NCI-H1105 (cell line): ENCODE results near the gene CYP2B6.
"Not testable (repeated sequence)": the region's sequence is repeated elsewhere in the genome, so short reads cannot be mapped to it uniquely, and the experiment has no call there.

Experiments used
- DNase-seq: peaks from one replicate; lab custom pipeline; 2025; lab: John Stamatoyannopoulos, UW

Gene CYP2B6

DNA sequence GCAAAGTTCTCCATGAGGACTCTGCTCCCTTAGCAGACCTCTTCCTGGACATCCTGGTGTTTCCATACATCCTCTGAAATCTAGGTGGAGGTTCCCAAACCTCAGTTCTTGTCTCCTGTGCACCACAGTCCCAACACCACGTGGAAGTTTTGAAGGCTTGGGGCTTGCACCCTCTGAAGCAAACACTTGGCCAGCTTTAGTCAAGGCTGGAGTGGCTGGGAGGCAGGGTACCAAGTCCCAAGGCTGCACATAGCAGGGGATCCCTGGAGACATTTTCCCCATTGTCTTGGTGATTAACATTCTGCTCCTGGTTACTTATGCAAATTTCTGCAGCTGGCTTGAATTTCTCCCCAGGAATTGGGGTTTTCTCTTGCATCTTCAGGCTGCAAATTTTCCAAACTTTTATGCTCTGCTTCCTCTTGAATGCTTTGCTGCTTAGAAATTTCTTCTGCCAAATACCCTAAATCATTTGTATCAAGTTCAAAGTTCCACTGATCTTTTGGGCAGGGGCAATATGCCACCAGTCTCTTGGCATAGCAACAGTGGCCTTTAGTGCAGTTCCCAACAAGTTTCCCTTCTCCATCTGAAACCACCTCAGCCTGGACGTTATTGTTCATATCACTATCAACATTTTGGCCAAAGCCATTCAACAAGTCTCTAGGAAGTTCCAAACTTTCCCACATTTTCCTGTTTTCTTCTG is 10.2 kb upstream of the CYP2B6 start:
- DNase-seq: not testable (repeated sequence)

DNA sequence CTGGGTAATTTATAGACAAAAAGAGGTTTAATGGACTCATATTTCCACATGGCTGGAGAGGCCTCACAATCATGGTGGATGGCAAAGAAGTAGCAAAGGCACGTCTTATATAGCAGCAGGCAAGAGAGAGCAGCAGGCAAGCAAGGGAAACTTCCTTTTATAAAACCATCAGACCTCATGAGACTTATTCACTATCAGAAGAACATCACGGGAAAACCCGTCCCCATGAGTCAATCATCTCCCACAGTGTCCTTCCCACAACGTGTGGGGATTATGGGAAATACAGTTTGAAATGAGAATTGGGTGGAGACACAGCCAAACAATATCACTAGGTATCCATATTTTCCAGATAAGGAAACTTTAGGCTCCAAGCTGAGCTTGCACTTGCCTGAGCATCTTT is 9.5 kb upstream of the CYP2B6 start:
- no peak for DNase-seq

DNA sequence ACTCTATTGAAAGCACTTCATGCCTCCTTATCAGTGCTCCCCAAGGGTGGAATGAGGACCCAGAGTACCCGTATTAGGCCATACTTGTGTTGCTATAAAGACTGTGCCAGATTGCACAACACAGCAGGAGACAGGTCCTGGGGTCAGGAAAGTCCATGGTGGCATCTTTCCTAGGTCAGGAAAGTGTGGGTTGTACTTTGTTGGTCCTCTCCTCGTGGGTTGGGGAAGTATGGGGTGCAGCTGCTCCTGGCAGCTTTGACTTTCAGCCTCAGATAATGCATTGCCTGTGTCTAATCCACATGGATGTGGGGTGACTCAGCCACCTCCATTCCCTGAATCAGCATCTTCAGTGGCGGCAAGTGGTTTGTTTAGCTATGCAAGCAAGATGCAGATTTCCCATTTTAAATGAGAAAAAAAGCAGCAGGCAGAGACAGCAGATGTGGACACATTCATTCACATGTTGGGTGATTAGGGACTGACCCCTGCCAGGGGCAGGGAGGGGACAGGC is 8.4 kb upstream of the CYP2B6 start:
- no peak for DNase-seq

DNA sequence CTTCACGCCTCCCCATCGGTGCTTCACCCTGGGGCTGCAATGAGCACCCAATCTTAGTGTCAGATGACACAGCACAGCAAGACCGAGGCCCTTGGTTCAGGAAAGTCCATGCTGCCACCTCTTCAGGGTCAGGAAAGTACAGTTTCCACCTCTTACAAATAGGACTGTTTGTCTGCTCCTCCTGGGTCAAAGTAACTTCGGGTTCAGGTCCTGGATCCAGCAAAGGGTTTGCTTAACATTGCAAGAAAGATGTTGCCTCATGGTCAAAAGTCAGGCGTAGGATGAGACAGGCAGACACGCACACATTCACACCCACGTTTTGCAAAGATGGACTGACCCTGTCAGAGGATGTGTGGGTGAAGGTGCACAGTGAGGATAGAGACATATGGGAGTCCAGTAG is 1.6 kb upstream of the CYP2B6 start:
- no peak for DNase-seq

DNA sequence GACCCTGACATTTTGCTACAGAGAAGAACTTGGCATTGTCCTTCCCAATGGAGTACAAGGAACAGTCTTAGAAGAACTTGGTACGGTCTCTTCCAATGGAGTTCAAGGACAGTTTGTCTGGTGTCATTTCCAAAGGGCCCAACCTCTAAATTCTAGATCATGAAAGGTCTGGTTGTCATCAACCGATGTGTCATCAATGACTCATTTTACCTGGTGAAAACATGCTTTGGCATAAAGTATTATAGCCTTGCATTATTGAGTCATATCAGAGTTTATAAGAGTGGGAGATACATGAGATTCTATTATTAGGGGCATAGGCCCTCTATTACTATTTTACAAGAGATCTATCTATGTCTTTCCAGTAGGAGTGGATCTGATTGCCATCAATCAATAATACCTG is 4.3 kb downstream of the CYP2B6 start:
- DNase-seq: no peak

DNA sequence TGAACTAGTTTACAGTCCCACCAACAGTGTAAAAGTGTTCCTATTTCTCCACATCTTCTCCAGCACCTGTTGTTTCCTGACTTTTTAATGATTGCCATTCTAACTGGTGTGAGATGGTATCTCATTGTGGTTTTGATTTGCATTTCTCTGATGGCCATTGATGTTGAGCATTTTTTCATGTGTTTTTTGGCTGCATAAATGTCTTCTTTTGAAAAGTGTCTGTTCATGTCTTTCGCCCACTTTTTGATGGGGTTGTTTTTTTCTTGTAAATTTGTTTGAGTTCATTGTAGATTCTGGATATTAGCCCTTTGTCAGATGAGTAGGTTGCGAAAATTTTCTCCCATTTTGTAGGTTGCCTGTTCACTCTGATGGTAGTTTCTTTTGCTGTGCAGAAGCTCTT is 7.9 kb downstream of the CYP2B6 start:
- not testable (repeated sequence) for DNase-seq

DNA sequence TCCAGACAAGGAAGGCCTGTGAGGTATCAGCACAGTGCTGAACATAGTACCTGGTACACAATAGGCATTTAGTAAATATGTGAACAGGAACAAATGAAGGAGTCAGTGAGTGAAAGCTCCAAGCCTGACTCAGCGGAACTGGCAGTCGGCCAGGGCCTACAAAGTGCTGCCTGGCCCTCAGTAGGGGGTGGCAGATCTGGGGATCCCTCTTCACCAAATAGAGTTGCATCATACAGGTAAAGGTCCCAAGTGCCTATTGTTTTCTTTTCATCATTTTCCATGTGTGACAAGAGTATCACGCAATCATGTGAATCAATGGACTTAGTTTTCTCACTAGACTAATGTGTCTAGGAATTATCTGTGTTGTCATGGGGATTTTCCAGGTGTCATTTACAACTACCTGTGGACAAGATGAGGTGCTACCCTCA is 9.2 kb downstream of the CYP2B6 start:
- DNase-seq: no peak

DNA sequence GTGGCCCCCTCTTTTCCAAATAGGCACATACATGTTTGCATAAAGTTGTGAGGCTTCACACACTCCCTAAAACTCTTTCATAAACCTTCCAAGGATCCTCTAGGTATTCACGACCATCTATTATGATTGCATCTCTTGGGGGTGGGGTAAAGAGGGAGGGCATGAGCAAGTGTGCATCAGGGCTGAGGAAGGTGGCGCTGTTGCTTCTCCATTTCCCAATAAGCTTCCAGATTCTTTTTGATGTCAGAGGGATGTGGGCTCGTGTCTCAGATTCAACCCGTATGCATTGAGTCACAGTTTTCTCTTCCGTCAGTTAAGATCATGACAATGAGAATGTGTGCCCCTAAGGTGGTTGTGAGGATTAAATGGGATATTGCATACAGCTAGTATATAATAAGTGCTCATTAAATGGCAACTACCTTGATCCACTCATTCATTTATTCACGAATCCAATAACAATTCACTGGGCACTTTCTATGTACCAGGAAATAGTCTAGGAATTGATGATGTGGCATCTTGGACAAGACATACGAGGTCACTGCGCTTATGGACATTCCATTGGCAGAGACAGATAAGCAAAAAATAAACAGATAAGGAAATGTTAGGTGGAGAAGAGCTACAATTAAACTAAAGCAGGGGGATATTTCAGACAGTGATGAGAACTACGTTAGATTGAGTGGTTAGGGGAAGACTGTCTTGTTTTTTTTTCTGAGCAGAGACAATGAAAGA is 10.3 kb downstream of the CYP2B6 start:
- DNase-seq: no peak

DNA sequence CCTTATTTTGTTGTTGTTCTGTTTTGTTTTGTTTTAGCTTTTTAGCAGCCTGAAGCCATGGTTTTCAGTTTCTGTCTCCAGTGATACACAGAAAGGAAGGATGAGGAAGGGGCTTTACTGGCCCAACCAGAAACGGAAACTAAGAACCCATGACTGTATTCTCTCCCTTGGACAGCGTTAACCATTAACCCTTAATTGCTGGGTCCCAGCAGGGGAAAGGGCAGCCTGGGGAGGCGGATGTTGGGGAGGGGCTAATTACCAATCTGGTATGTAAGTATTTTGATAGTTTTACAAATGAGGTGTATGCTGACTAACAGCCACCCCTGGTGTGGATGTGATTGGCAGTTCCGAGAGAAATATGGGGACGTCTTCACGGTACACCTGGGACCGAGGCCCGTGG is 12.6 kb downstream of the CYP2B6 start:
- DNase-seq: not testable (repeated sequence)

DNA sequence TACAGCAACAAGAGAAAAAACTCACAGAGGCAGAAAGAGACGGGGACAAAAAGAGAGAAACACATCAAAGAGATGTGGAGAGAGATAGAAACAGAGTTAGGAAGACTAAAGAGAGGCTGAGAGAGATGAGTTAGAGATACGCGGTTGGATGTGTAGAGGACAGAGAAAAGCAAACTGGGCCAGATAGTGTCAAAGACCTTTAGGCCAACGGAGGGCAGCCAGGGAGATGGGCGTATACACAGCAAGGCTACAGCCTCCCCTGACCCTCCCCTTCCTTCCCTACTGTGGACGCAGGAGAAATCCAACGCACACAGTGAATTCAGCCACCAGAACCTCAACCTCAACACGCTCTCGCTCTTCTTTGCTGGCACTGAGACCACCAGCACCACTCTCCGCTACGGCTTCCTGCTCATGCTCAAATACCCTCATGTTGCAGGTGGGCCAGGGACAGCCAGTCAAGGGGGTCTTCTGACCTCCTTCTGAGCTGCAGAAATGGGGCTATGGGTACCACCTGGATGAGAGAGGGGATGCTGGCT is 18.7 kb downstream of the CYP2B6 start:
- DNase-seq: no peak

DNA sequence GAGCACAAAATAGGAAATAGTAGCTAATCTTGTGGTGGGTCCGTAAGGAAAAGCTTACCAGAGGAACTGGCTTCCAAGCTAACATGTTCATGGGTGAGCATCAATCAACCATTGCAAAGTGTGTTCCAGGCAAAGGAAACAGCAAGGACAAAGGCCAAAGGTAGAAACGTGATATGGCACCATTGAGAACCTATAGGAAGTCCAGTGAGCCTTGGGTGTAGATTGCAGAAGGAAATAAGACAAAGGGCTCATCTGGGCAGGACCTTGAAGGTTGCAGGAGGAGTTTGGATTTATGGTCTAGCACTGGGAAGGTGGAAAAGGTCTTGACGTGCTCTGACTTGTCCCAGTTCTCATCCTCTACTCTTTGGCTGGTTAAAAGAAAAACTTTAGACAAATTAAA is 22.3 kb downstream of the CYP2B6 start:
- DNase-seq: no peak

DNA sequence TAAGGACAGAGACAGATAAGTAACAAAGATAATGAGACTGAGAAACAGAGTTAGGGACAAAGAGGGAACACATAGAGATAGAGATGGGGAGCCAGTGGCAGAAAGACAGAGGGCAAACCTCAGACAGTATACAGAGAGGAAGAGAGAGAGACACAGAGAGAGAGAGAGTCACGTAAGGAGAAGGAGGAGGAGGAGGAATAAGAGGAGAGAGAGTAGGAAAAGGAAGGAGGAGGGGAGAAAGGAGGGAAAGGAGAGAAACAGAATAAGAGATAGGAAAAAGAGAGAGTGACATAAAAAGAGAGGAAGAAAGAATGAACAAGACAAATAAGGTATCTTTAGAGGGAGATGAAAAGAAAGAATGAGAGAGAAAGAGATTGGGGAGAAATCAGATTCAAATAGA is 23.6 kb downstream of the CYP2B6 start:
- DNase-seq: no peak

DNA sequence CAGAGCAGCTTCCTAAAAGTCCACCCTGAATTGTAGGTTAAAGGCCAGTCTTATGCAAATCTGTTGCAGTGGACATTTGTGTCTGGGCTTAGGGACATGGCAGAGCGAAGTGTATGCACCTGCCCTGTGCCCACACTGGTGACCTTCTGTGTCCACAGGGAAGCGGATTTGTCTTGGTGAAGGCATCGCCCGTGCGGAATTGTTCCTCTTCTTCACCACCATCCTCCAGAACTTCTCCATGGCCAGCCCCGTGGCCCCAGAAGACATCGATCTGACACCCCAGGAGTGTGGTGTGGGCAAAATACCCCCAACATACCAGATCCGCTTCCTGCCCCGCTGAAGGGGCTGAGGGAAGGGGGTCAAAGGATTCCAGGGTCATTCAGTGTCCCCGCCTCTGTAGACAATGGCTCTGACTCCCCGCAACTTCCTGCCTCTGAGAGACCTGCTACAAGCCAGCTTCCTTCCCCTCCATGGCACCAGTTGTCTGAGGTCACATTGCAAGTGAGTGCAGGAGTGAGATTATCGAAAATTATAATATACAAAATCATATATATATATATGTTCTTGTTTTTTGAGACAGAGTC is 25.5 kb downstream of the CYP2B6 start:
- DNase-seq: no peak

DNA sequence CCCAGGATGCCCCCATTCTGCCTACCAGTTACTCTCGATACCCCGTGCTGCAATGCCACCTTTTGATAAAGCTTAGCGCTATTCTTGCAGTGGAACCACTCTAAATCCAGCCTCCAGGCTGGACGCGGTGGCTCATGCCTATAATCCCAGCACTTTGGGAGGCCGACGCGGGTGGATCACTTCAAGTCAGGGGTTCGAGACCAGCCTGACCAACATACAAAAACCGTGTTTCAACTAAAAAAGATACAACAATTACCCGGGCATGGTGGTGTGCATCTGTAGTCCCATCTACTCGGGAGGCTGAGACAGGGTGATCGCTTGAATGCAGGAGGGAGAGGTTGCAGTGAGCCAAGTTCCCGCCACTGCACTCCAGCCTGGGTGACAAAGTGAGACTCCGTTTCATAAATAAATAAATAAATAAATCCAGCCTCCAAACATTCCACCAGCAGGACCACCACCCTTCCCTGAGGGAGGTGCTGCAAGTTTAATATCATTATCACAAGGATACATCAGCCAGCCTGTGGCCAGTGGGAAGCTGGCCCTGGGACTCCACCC is 27.7 kb downstream of the CYP2B6 start:
- no peak for DNase-seq

DNA sequence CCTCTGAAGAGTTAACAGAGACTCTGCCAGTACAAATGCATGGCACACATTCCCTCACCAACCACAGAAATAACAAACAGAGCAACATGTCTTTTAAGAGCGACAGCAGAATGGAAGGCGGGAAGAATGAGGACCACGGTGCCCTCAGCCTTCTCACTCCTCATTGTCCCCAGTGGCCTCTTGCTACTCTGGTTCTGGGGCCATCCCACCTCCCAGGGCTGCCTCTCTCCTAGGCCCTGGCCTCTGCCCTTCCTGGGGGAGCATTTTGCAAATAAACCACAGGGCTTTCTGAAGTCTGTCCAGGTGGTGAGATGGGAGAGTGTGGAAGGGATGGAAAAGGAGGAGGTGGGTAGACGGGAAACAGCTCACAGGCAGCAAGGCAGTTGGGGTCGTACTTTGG is 28.3 kb downstream of the CYP2B6 start:
- no peak for DNase-seq

DNA sequence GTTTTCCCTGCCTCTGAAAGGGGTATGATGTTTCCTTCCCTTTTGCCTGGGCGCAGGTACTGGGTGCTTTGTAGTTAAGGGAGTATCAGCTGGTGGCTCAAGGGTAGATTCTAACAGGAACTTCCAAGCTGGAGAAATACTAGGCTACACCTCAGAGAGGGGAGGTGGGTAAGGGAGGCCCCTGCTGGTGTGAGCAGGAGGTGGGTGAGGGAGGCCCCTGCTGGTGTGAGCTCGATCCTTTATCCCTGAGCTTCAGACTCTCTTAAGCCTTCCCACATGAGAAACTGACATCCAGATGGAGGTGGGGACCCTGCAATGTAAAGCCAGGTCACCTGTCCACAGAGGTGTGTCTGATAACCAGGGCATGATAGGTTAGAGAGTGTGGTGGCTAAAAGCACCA is 32.1 kb downstream of the CYP2B6 start:
- no peak for DNase-seq

DNA sequence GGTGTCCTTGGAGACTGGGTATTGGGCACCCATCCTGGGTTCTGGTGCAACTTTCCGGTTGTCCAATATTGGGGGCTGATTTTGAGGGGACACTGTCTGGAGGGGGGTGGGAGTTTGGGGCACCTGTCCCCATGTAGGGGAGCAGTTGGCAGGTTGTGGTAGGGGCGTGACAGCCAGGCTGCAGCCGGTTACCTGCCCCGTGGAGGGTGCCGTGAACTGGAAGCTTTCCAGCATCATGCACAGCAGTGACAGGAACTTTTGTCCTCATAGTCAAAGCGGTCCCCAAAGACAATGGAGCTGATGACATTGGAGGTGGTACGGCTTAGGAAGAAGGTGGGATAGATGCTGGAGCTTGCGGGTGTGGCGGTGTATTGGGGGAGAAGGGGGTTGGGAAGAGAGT is 34.3 kb downstream of the CYP2B6 start:
- DNase-seq: no peak

DNA sequence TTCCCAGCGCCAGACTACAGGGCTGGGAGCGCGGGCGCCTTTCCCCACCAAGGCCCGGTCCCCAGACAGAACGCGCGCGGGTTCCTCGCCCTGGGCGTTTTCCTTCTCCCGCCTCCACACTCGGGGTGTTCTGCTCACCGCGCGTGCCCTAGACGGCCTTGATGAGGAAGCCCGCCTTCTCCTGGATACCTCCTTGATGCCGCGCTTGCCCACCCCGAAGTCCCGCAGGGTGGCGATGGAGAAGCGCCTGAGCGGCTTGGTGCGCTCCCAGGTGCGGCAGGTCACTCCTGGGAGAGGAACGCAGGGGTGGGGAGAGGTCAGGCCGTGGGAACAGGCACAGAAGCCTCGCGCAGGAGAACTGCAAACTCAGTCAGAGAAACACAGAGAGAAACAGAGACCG is 34.8 kb downstream of the CYP2B6 start:
- DNase-seq: no peak

DNA sequence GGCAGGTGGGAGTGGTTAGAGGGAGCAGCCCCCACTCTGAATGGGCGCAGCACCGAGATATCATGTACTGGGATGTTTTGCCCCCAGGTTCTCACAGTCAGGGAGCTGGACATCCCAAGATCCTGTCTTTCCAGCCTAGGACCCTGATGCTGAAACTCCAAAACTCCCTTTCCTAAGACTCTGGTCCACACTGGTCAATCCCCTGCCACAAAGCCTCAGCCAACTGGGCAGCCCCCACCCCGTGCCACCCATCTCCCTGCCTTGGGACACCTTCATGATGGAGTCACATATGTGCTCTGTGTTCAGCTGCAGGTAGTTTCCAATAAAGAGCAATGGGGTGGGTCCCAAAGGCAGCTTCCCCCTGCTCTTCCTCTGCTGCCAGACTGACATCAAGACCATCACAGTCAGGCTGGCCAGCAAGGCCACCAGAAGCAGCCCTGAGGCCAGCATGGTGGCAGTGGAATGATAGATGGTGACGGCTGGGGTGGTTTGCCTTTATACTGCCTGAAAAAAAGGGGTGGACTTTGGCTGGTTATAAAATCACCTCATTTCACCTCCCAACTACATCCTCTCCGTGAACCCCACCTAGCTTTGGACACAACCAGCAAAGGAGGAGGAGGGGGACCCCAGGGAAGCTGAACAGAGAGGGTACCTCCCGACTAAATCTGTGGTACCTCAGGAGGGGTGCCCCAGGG is 36.3 kb downstream of the CYP2B6 start:
- DNase-seq: no peak

DNA sequence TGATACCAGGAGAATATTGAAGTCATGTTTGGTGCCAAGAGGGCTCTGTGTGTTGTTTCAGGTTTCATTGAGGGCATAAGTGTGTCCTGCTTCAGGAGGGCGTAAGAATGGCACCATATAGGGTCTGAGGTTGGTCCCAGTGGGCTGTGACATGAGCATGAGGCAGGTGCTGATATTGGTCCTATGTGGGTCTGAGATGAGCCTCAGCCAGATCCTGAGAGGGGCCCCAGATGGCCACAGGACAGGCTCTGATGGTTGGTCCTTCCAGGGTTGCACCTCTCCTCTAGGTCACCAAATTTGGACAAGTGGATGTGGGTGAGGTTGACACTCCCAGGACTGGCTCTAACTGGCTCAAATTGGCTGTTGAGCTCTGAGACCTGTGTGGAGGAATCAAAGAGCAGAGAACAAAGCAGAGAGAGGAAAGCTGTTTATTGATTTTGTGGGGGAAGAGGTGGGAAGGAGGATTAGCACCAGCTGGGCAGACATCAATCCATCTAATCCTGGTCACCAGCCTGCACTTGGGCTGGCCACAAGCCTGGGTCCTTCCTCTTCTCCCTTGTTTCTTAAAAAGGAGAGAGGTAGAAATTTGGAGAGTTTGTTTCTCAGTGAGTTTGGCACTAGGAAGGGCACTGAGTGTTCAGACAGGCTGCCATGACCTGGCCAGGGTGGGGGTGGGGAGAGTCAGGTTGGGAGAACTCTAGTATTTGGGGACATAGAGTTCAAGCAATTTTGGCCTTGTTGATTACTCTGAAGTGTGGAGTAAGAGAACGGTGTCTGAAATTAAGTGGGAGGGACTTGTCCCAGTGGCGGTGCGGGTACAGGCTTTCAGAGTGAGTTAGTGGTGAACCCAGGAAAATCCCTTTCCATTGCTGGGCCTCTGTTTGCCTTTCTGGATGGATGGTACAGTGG is 38.7 kb downstream of the CYP2B6 start:
- DNase-seq: no peak

DNA sequence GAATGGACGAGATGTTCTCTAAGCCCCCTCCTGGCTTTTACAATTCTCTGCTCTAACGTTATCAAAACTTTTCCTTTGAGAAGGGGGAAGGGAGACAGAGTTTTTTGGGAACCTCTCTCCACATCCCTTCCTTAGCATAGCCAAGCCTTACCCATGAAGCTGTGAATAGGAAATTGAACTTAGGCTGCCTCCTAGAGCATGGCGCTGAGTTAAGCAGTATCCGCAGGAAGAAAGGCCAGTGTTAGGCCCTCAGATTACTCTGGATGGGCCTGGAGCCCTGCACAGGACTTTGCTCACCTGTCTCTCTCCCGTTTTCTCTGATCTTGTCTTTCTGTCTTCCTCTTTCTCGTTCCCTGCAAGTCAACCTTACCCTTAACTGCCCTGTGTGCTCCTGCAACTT is 39.6 kb downstream of the CYP2B6 start:
- DNase-seq: no peak
